NB4 (cell line): ENCODE data around the gene MYO1D.

Source experiments
- DNase-seq: peaks from one replicate; pipeline ENCODE4 v3.0.0; 2010; ENCODE audit warnings: low read depth
- H3K4me3 ChIP-seq: one replicate; pipeline ENCODE4 v1.5.1; 2011; ENCODE audit warnings: mild to moderate bottlenecking, low read depth, low read length, moderate library complexity
- CTCF ChIP-seq: IDR thresholded peaks from one replicate; pipeline ENCODE4 v1.5.1; 2012; ENCODE audit warnings: low read depth, low read length
- MAX ChIP-seq: IDR thresholded peaks from 2 replicates; pipeline ENCODE4 v1.6.1; 2011; ENCODE audit warnings: low read depth, low read length
- MYC ChIP-seq: IDR thresholded peaks from 2 replicates; pipeline ENCODE4 v1.6.1; 2011; ENCODE audit warnings: low read depth, low read length
- POLR2A ChIP-seq: IDR thresholded peaks from 2 replicates; pipeline ENCODE4 v1.6.1; 2011; ENCODE audit warnings: mild to moderate bottlenecking; ENCODE audit not compliant: insufficient read length; ENCODE audit errors: extremely low read depth

MYO1D gene

GRCh38 chr17:32660496-32660985 lies 216.4 kb downstream of the MYO1D start:
- no peak overlapping the region for H3K4me3 ChIP-seq
- TF ChIP-seq MYC (no peak), MAX (no peak), CTCF (no peak)
- DNase-seq: no peak

GRCh38 chr17:32659419-32659842 lies 217.5 kb downstream of the MYO1D start:
- H3K4me3 ChIP-seq: no peak overlapping the region
- peak; percentile 68 for DNase-seq
- peak; percentile 73 for TF ChIP-seq MAX
- TF ChIP-seq MYC: 0 out of 2 replicates have a peak, but pooled peaks have one; percentile 12
- TF ChIP-seq CTCF: peak; percentile 93
- TF ChIP-seq POLR2A: no peak

GRCh38 chr17:32658470-32659418 lies 218.2 kb downstream of the MYO1D start:
- no peak for DNase-seq
- no peak for TF ChIP-seq MAX
- no peak for TF ChIP-seq CTCF
- TF ChIP-seq POLR2A: no peak
- TF ChIP-seq MYC: no peak
- H3K4me3 ChIP-seq: no peak overlapping the region

GRCh38 chr17:32656886-32657285 lies 220.0 kb downstream of the MYO1D start:
- DNase-seq: no peak
- no peak overlapping the region for H3K4me3 ChIP-seq
- no peak for TF ChIP-seq MYC
- no peak for TF ChIP-seq CTCF
- no peak for TF ChIP-seq POLR2A
- no peak for TF ChIP-seq MAX

- no peak overlapping the region for H3K4me3 ChIP-seq
- DNase-seq: no peak
- TF ChIP-seq CTCF (no peak), MAX (no peak), MYC (no peak), POLR2A (no peak)
Measured at GRCh38 chr17:32654324-32654723, 222.6 kb downstream of the MYO1D start.
